SK-N-SH treated with all-trans-retinoic acid at 6 μM for 48 hours (cell line): ENCODE results near the gene DYNC2H1.
"Not testable (repeated sequence)": the region's sequence is repeated elsewhere in the genome, so short reads cannot be mapped to it uniquely, and the experiment has no call there.

ENCODE experiments used
- ATAC-seq: fragments of 200-7000 bp; cut with Tn5 transposase; 3 replicates; pipeline ENCODE4 v1.9.1; 2020; ENCODE audit warnings: mild to moderate bottlenecking, moderate library complexity
- ARNTL ChIP-seq: fragments of 450-650 bp; formaldehyde crosslinking; IDR thresholded peaks from 2 replicates; pipeline ENCODE4 v1.5.0; 2020; ENCODE audit warnings: low read depth, mild to moderate bottlenecking, moderate library complexity, borderline replicate concordance
- CSDC2 ChIP-seq: fragments of 250-450 bp; sonication (Bioruptor Pico); IDR thresholded peaks from 2 replicates; pipeline ENCODE4 v1.5.0; 2020; ENCODE audit warnings: mild to moderate bottlenecking, moderate library complexity
- CSRNP3 ChIP-seq: fragments of 250-450 bp; sonication (Bioruptor Pico); IDR thresholded peaks from 2 replicates; pipeline ENCODE4 v1.5.1; 2021; ENCODE audit warnings: mild to moderate bottlenecking, moderate library complexity
- GLIS3 ChIP-seq: fragments of 250-450 bp; sonication (Bioruptor Pico); IDR thresholded peaks from 2 replicates; pipeline ENCODE4 v1.5.0; 2020; ENCODE audit warnings: mild to moderate bottlenecking, moderate library complexity
- ISL1 ChIP-seq: fragments of 250-450 bp; sonication (Bioruptor Pico); IDR thresholded peaks from 2 replicates; pipeline ENCODE4 v2.1.2; 2022; ENCODE audit warnings: mild to moderate bottlenecking, moderate library complexity
- OSR1 ChIP-seq: fragments of 250-450 bp; sonication (Bioruptor Pico); IDR thresholded peaks from 2 replicates; pipeline ENCODE4 v1.8.0; 2022; ENCODE audit warnings: moderate library complexity, mild to moderate bottlenecking, inconsistent platforms
- PATZ1 ChIP-seq: fragments of 250-450 bp; sonication (Bioruptor Pico); IDR thresholded peaks from 2 replicates; pipeline ENCODE4 v1.8.0; 2020; ENCODE audit warnings: mild to moderate bottlenecking, moderate library complexity, borderline replicate concordance
- POU6F1 ChIP-seq: fragments of 250-450 bp; sonication (Bioruptor Pico); IDR thresholded peaks from 2 replicates; pipeline ENCODE4 v1.8.0; 2021; ENCODE audit warnings: low read depth, mild to moderate bottlenecking, moderate library complexity, borderline replicate concordance
- PPARA ChIP-seq: fragments of 250-450 bp; sonication (Bioruptor Pico); IDR thresholded peaks from 2 replicates; pipeline ENCODE4 v1.5.0; 2020; ENCODE audit warnings: mild to moderate bottlenecking, borderline replicate concordance
- RARB ChIP-seq: fragments of 250-450 bp; sonication (Bioruptor Pico); IDR thresholded peaks from 2 replicates; pipeline ENCODE4 v1.8.0; 2021; ENCODE audit warnings: mild to moderate bottlenecking, moderate library complexity
- SNAI2 ChIP-seq: fragments of 250-450 bp; sonication (Bioruptor Pico); IDR thresholded peaks from 2 replicates; pipeline ENCODE4 v1.5.0; 2020; ENCODE audit warnings: mild to moderate bottlenecking, moderate library complexity
- TCF4 ChIP-seq: fragments of 250-450 bp; sonication (Bioruptor Pico); IDR thresholded peaks from 2 replicates; pipeline ENCODE4 v1.8.0; 2021; ENCODE audit warnings: mild to moderate bottlenecking, moderate library complexity, borderline replicate concordance
- TOX ChIP-seq: fragments of 250-450 bp; sonication (Bioruptor Pico); IDR thresholded peaks from 2 replicates; pipeline ENCODE4 v1.8.0; 2021; ENCODE audit warnings: mild to moderate bottlenecking, moderate library complexity, borderline replicate concordance
- TSHZ2 ChIP-seq: fragments of 250-450 bp; sonication (Bioruptor Pico); IDR thresholded peaks from 2 replicates; pipeline ENCODE4 v1.5.0; 2020; ENCODE audit warnings: mild to moderate bottlenecking, moderate library complexity
- ZC3H10 ChIP-seq: fragments of 250-450 bp; sonication (Bioruptor Pico); IDR thresholded peaks from 2 replicates; pipeline ENCODE4 v1.5.1; 2021; ENCODE audit warnings: mild to moderate bottlenecking, moderate library complexity
- ZFP3 ChIP-seq: fragments of 250-450 bp; sonication (Bioruptor Pico); IDR thresholded peaks from 2 replicates; pipeline ENCODE4 v1.5.0; 2020; ENCODE audit warnings: mild to moderate bottlenecking, moderate library complexity
- ZFP30 ChIP-seq: fragments of 450-650 bp; formaldehyde crosslinking; IDR thresholded peaks from 2 replicates; pipeline ENCODE4 v1.5.0; 2022; ENCODE audit warnings: mild to moderate bottlenecking, moderate library complexity
- ZNF565 ChIP-seq: fragments of 450-650 bp; formaldehyde crosslinking; conservative IDR thresholded peaks from 2 replicates; pipeline ENCODE4 v1.5.0; 2020; ENCODE audit warnings: low read depth, mild to moderate bottlenecking, moderate library complexity
- ZNF70 ChIP-seq: fragments of 450-650 bp; formaldehyde crosslinking; IDR thresholded peaks from 2 replicates; pipeline ENCODE4 v1.5.0; 2020; ENCODE audit warnings: mild to moderate bottlenecking, moderate library complexity
- ZNF8 ChIP-seq: fragments of 450-650 bp; formaldehyde crosslinking; IDR thresholded peaks from 2 replicates; pipeline ENCODE4 v1.5.0; 2020; ENCODE audit warnings: mild to moderate bottlenecking, moderate library complexity

The DYNC2H1 gene

GRCh38 chr11:103125462-103125861, 16.2 kb downstream of the DYNC2H1 start:
- no peak for ATAC-seq
- TF ChIP-seq ISL1 (CRISPR knock-in tag), result no peak
- no peak for TF ChIP-seq RARB (CRISPR knock-in tag)
- TF ChIP-seq ZFP3 (CRISPR knock-in tag), result no peak
- no peak for TF ChIP-seq ZNF70 (CRISPR knock-in tag)
- no peak for TF ChIP-seq ZNF565 (CRISPR knock-in tag)
- TF ChIP-seq ZFP30 (CRISPR knock-in tag), result no peak
- TF ChIP-seq ARNTL (CRISPR knock-in tag), result no peak
- no peak for TF ChIP-seq PPARA (CRISPR knock-in tag)
- no peak for TF ChIP-seq POU6F1 (CRISPR knock-in tag)
- TF ChIP-seq TSHZ2 (CRISPR knock-in tag), result no peak
- no peak for TF ChIP-seq ZNF8 (CRISPR knock-in tag)
- no peak for TF ChIP-seq TOX (CRISPR knock-in tag)

GRCh38 chr11:103141986-103142385, 32.8 kb downstream of the DYNC2H1 start:
- ATAC-seq, result not testable (repeated sequence)

- TF ChIP-seq TCF4 (CRISPR knock-in tag) (no peak), RARB (CRISPR knock-in tag) (no peak), ZFP3 (CRISPR knock-in tag) (no peak), ZNF70 (CRISPR knock-in tag) (no peak), TSHZ2 (CRISPR knock-in tag) (no peak), PATZ1 (CRISPR knock-in tag) (no peak), GLIS3 (CRISPR knock-in tag) (no peak), TOX (CRISPR knock-in tag) (no peak), ZFP30 (CRISPR knock-in tag) (no peak), SNAI2 (no peak), ZC3H10 (CRISPR knock-in tag) (no peak), OSR1 (CRISPR knock-in tag) (no peak), ZNF565 (CRISPR knock-in tag) (no peak), ARNTL (CRISPR knock-in tag) (no peak), CSRNP3 (CRISPR knock-in tag) (no peak), CSDC2 (CRISPR knock-in tag) (no peak), ISL1 (CRISPR knock-in tag) (no peak)
- ATAC-seq, result no peak
Measured at GRCh38 chr11:103147627-103148026, 38.4 kb downstream of the DYNC2H1 start.
